ENCODE data around the gene COG8.
A peak's percentile ranks its signal among the peaks of the same experiment; 100 is the strongest.
"Not testable (repeated sequence)": the region's sequence is repeated elsewhere in the genome, so short reads cannot be mapped to it uniquely, and the experiment has no call there.

Gene COG8, protein sequence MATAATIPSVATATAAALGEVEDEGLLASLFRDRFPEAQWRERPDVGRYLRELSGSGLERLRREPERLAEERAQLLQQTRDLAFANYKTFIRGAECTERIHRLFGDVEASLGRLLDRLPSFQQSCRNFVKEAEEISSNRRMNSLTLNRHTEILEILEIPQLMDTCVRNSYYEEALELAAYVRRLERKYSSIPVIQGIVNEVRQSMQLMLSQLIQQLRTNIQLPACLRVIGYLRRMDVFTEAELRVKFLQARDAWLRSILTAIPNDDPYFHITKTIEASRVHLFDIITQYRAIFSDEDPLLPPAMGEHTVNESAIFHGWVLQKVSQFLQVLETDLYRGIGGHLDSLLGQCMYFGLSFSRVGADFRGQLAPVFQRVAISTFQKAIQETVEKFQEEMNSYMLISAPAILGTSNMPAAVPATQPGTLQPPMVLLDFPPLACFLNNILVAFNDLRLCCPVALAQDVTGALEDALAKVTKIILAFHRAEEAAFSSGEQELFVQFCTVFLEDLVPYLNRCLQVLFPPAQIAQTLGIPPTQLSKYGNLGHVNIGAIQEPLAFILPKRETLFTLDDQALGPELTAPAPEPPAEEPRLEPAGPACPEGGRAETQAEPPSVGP

DNA sequence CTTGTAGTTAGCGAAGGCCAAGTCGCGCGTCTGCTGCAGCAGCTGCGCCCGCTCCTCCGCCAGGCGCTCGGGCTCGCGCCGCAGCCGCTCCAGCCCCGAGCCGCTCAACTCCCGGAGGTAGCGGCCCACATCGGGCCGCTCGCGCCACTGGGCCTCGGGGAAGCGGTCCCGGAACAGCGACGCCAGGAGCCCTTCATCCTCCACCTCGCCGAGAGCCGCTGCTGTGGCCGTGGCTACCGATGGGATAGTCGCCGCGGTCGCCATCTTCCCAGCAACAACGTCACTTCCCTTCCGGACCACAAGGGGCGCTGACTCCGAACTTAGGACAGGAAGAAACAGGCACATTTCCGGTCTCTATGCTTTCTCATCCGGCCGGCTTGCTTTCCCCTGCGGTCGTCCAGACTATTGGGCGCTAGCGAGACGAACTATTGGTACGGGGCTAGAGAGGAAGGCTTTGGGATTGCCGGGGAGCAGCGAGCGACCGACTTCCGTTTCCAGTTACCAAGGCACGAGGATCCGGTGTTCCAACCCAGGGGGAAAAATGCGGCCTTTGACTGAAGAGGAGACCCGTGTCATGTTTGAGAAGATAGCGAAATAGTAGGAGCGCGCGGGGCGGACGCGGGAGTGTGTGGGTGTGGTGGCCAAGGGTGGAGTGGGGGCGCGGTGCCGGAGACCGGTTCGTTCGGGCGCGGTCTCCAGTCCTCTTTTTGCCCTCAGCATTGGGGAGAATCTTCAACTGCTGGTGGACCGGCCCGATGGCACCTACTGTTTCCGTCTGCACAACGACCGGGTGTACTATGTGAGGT, at the start of gene COG8, which contains the start of gene NIP7:
Gene COG8 (minus strand): TSS at position 276 of the 806 bp plus-strand sequence. CDS start 12 bp downstream, at position 264.
Gene NIP7 (plus strand): TSS at position 484 of the 806 bp plus-strand sequence. CDS start 58 bp downstream, at position 542.
- DNase-seq (ENCODE audit: low spot score) (peak; percentile 96), FAIRE-seq (peak; percentile 86)

GRCh38 chr16:69386596-69386995, 47.2 kb upstream of the COG8 start:
- no peak for FAIRE-seq
- DNase-seq (ENCODE audit: low spot score) = no peak

DNA sequence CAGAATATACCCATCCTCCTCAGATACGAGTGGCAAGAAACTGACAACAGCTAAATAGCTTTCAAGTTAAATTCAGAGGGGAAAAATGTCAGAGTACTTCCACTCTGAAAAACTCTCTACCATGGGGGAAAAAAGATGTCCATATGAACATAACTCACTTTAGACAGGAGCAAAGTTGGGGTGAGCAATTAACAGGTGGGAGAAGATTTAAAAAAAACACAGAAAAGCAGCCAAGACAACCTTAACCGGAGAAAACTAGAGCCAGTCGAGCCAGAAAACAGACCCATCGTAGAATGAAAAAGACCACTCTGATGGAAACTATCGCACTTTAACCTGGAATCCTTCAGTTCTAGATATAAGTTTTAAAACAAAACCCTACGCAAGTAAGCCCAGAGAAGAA, 45.6 kb upstream of the COG8 start:
- FAIRE-seq = no peak
- no peak for DNase-seq (ENCODE audit: low spot score)

DNA sequence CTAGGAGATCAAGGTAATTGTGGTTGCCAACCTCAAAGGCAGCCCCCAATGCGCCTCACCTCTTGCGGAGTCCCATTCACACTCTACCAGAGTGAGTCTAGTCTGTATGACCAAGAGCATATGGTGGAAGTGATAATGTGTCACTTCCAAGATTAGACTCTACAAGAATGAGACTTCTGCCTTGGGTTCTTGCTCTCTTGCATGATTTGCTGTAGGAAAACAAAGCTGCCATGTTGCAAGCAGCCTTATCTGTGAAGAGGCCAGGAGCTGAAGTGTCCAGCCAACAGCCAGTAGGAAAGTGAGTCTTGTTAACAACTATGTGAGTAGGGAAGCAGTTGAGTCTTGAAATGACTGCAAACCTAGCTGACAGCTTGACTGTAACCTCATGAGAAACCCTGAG, 43.1 kb upstream of the COG8 start:
- FAIRE-seq (no peak), DNase-seq (ENCODE audit: low spot score) (no peak)

GRCh38 chr16:69381231-69381630, 41.9 kb upstream of the COG8 start:
- FAIRE-seq (no peak), DNase-seq (ENCODE audit: low spot score) (no peak)

DNA sequence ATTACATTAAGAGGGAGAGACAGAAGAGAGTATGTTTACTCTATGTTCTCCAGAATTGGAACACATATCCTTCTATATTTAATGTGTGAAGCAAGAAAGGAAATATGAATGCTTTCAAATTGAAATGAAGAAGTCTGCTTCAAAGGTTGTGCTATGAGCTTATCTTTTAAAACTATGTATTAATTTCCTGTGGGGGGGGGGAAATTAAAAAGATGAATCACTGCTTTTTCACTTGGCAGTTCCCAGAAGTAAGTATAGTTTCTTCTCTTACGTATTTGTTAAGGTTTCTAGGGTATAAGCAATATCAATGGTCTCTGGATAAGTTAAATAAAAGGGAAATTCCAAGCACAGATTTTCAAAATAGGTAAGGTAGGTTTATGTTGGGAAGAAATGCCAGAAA, 39.4 kb upstream of the COG8 start:
- no peak for FAIRE-seq
- DNase-seq (ENCODE audit: low spot score) = no peak

GRCh38 chr16:69378036-69378435, 38.7 kb upstream of the COG8 start:
- FAIRE-seq (no peak), DNase-seq (ENCODE audit: low spot score) (no peak)

GRCh38 chr16:69376393-69377059, 37.2 kb upstream of the COG8 start:
- DNase-seq (ENCODE audit: low spot score) (no peak), FAIRE-seq (no peak)

- FAIRE-seq (no peak), DNase-seq (ENCODE audit: low spot score) (no peak)
Measured at GRCh38 chr16:69373019-69373418, 33.7 kb upstream of the COG8 start.

DNA sequence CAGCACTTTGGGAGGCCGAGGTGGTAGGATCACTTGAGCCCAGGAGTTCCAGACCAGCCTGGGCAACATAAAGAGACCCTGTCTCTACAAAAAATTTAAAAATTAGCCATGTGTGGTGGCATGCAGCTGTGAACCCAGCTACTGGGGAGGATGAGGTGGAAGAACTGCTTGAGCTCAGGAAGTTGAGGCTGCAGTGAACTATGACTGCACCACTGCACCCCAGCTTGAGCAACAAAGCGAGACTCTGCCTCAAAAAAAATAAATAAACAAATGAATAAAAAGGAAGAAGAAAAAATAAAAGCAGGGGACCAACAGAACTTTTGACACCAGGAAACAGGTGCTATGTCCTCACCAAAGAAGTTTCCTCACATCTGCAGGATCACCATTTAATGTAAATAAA, 32.2 kb upstream of the COG8 start:
- DNase-seq (ENCODE audit: low spot score) = no peak
- FAIRE-seq = no peak

- no peak for FAIRE-seq
- DNase-seq (ENCODE audit: low spot score) = no peak
Measured at GRCh38 chr16:69368866-69369265, 29.5 kb upstream of the COG8 start.

DNA sequence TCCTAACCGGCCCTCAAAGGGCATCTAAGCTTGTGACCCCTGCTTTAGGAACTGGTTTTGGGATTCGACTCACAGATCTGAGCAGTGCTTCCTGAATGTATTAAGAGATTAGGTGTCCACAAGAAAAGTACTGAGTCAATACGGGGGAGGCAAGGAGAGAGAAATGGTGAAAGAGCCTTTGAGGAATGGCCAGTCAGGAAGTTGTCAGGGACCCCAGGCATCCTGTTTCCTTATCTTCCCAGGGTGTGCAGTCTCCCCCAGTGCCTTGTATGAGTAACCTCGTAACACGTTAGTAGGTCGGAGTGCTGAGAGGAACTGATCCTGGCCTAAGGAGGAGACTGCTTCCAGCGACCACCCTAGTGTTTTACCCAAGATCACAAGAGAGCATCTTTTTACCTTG, 28.6 kb upstream of the COG8 start:
- DNase-seq (ENCODE audit: low spot score) (no peak), FAIRE-seq (no peak)

- DNase-seq (ENCODE audit: low spot score) (no peak), FAIRE-seq (no peak)
Measured at GRCh38 chr16:69366431-69366830, 27.1 kb upstream of the COG8 start.

GRCh38 chr16:69365901-69366300, 26.5 kb upstream of the COG8 start:
- DNase-seq (ENCODE audit: low spot score) (no peak), FAIRE-seq (no peak)

DNA sequence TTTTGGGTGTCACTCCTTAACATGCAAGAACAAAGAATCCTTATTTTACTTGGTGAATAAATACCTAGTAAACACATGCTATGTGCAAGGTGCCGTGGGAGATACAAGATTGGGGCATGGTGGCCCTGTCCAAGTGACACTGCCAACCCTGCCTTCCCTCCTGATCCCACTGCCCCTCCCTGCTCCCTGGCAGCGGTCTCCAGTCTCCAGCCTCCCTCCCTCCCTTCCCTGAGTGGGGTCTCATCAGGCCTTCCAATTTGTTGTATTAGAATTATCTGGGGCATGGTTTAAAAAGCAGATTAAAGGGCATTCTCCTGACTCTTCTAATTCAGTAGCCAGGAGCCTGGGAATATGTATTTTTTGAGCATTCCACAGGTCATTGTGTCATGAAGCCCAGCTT, 24.7 kb upstream of the COG8 start:
- DNase-seq (ENCODE audit: low spot score) (no peak), FAIRE-seq (no peak)

DNA sequence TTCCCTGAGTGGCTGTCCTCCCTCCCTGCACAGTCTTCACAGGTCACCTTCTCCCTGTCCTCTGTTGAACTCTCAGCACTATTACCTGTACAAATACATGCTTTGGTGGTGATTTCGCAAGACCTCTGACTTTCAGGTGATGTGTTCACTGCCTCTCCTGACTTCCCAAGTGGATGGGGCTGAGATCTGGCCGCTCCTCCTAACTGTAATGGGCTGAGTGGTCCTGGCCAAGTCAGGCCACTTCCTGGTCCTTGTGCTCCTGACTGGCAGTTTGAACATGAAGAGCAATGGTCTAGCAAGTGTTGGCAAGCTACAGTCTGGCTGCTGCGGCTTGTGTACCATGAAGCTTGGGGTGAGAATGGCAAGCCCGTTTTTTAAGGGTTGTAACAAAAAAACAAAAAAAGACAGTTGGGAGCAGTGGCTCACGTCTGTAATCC, 23.9 kb upstream of the COG8 start:
- no peak for DNase-seq (ENCODE audit: low spot score)
- FAIRE-seq = no peak

- not testable (repeated sequence) for FAIRE-seq; DNase-seq (ENCODE audit: low spot score)
Measured at GRCh38 chr16:69360070-69360469, 20.7 kb upstream of the COG8 start.

DNA sequence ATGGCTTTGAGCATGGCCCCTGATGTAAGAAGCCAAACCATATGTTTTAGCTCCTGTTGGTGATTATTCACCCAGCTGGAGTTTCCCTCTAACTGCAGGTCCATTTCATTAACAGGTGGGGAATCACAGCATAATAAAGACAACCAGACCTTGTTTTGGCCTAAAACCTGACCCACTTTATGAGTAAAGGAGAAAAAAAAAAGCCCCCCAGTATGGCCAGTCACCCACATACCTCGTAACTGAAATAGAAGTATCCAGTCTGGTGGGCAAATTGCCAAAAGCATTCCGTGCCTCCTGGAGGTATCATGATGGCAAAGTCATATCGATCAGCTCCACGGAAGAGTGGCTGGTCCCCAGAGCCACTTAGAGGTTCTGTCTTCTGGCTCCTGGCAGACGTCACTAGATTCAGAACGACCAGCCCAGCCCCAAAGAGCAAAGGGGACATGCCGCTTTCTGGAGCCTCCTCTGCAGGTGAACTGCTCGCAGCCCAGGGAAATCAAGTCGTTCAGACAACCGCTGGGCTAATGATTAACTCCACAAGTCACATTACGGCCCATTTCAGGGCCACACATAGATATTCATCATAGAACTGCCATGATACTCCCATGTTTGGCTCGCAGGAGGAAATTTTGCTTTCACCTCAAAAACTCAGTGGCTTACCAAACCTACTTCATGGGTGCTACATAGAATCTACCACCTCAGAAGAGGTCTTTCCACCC, 12.1 kb upstream of the COG8 start, which contains the start of gene TMED6:
Gene TMED6 (minus strand): TSS at position 478 of the 719 bp plus-strand sequence. CDS start 33 bp downstream, at position 445.
- DNase-seq (ENCODE audit: low spot score) (no peak), FAIRE-seq (no peak)

DNA sequence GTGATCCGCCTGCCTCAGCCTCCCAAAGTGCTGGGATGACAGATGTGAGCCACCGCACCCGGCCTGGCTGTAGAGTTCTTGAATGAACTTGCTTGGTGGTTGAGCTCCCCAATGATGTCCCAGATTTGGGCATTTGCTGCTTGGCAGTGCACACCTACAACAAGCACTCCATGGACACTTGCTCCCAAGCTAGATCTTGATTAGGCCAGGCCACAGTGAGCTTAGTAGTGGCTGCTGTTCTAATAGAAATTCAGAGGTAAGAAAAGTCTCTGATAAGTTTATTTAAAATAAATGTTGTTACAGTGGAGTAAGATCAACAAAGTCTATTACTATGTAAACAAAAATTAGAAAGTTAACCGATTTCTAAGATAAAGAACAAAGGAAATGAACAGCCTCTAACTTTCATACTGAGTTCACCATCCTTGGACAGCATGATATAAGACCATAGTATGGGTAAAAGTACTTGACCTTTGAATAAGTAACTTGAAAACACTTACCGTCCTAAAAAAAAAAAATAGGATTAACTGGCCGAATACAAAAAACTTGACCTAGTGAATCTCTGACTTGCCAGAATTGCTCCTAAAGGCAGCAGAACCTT, 11.3 kb upstream of the COG8 start:
- DNase-seq (ENCODE audit: low spot score) = no peak
- no peak for FAIRE-seq

DNA sequence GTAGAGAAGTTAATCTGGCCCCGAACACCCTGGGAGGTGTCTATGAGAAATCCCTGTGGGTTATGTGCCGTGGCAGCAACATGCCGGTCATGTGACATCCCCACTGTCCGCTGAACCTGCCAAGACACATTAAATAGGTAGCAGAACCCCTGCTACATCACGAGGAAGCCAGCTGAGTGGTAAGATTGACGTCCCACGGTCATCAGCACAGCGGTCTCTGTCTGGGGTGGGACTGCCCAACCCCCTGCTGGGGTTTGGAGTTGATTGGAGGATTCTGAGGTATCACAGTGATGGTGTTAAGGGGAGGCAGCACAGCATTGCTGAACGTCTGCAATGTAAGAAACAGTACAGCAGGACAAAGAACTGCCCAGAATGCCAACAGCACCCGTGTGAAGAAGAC, 10.2 kb upstream of the COG8 start:
- DNase-seq (ENCODE audit: low spot score) = no peak
- FAIRE-seq = no peak
